HepG2 (cell line): ENCODE results near the gene ATP5PB. TPM values are rescaled to one million over a fixed set of nuclear protein-coding genes. Genes with fewer than 3 reads are reported as not detected.

Source experiments
- CCDC6 ChIP-seq: sonication (generic); formaldehyde crosslinking; IDR thresholded peaks from 2 replicates; pipeline ENCODE4 v1.8.1; 2022; ENCODE audit warnings: mild to moderate bottlenecking, missing genetic modification reagents, moderate library complexity
- EZH2 ChIP-seq: conservative IDR thresholded peaks from 2 replicates; pipeline ENCODE4 v1.6.1; 2012; ENCODE audit warnings: mild to moderate bottlenecking, low read depth, low read length, moderate library complexity
- FOSL1 ChIP-seq: sonication (generic); formaldehyde crosslinking; IDR thresholded peaks from 2 replicates; pipeline ENCODE4 v1.9.0; 2021; ENCODE audit warnings: missing genetic modification reagents, borderline replicate concordance
- GPBP1L1 ChIP-seq: sonication (generic); formaldehyde crosslinking; IDR thresholded peaks from 2 replicates; pipeline ENCODE4 v1.5.0; 2020; ENCODE audit warnings: mild to moderate bottlenecking, missing genetic modification reagents
- GTF2F1 ChIP-seq: fragments of 150-350 bp; IDR thresholded peaks from 2 replicates; pipeline ENCODE4 v1.6.1; 2014; ENCODE audit warnings: low read length
- PAF1 ChIP-seq: IDR thresholded peaks from 2 replicates; pipeline ENCODE4 v1.6.1; 2016; ENCODE audit warnings: missing genetic modification reagents, missing compliant biosample characterization
- PHF8 ChIP-seq: sonication (generic); formaldehyde crosslinking; IDR thresholded peaks from 2 replicates; pipeline ENCODE4 v1.5.0; 2020; ENCODE audit warnings: missing genetic modification reagents
- POLR2G ChIP-seq: fragments of 200-400 bp; formaldehyde crosslinking; IDR thresholded peaks from 2 replicates; pipeline ENCODE4 v1.6.1; 2018; ENCODE audit warnings: mild to moderate bottlenecking, low read depth, low read length, moderate library complexity
- PRMT3 ChIP-seq: sonication (generic); formaldehyde crosslinking; IDR thresholded peaks from 2 replicates; pipeline ENCODE4 v1.8.1; 2022; ENCODE audit warnings: low read depth, mild to moderate bottlenecking, moderate library complexity, missing genetic modification reagents, borderline replicate concordance
- SMYD3 ChIP-seq: sonication (generic); formaldehyde crosslinking; IDR thresholded peaks from 2 replicates; pipeline ENCODE4 v1.8.1; 2023; ENCODE audit warnings: mild to moderate bottlenecking, missing genetic modification reagents
- TEAD2 ChIP-seq: sonication (generic); formaldehyde crosslinking; IDR thresholded peaks from 2 replicates; pipeline ENCODE4 v1.9.0; 2021; ENCODE audit warnings: missing genetic modification reagents
- ZNF296 ChIP-seq: sonication (generic); formaldehyde crosslinking; conservative IDR thresholded peaks from 2 replicates; pipeline ENCODE4 v1.5.0; 2020; ENCODE audit warnings: mild to moderate bottlenecking, missing genetic modification reagents
- ZNF326 ChIP-seq: sonication (generic); formaldehyde crosslinking; IDR thresholded peaks from 2 replicates; pipeline ENCODE4 v1.4.0; 2020; ENCODE audit warnings: missing genetic modification reagents, borderline replicate concordance
- ZNF367 ChIP-seq: sonication (generic); formaldehyde crosslinking; IDR thresholded peaks from 2 replicates; pipeline ENCODE4 v1.4.0; 2020; ENCODE audit warnings: missing genetic modification reagents, borderline replicate concordance
- ZNF431 ChIP-seq: sonication (generic); formaldehyde crosslinking; IDR thresholded peaks from 2 replicates; pipeline ENCODE4 v1.9.0; 2022; ENCODE audit warnings: missing genetic modification reagents, low read depth, mild to moderate bottlenecking, borderline replicate concordance
- ZNF484 ChIP-seq: sonication (generic); formaldehyde crosslinking; IDR thresholded peaks from 2 replicates; pipeline ENCODE4 v1.5.1; 2020; ENCODE audit warnings: mild to moderate bottlenecking, low read depth, missing genetic modification reagents, borderline replicate concordance
- ZNF577 ChIP-seq: sonication (generic); formaldehyde crosslinking; IDR thresholded peaks from 2 replicates; pipeline ENCODE4 v1.4.0; 2020; ENCODE audit warnings: mild to moderate bottlenecking, low read depth, missing genetic modification reagents, borderline replicate concordance
- ZNF609 ChIP-seq: sonication (generic); formaldehyde crosslinking; IDR thresholded peaks from 2 replicates; pipeline ENCODE4 v1.4.0; 2020; ENCODE audit warnings: mild to moderate bottlenecking, missing genetic modification reagents, borderline replicate concordance
- ZNF710 ChIP-seq: sonication (generic); formaldehyde crosslinking; IDR thresholded peaks from 2 replicates; pipeline ENCODE4 v1.5.0; 2020; ENCODE audit warnings: mild to moderate bottlenecking, missing genetic modification reagents, borderline replicate concordance
- ZNF790 ChIP-seq: sonication (generic); formaldehyde crosslinking; IDR thresholded peaks from 2 replicates; pipeline ENCODE4 v1.8.0; 2022; ENCODE audit warnings: missing genetic modification reagents, mild to moderate bottlenecking, borderline replicate concordance
- ZNF883 ChIP-seq: sonication (generic); formaldehyde crosslinking; IDR thresholded peaks from 2 replicates; pipeline ENCODE4 v1.5.1; 2020; ENCODE audit warnings: mild to moderate bottlenecking, missing genetic modification reagents; ENCODE audit errors: not compliant biosample characterization
- ZSCAN25 ChIP-seq: sonication (generic); formaldehyde crosslinking; IDR thresholded peaks from 2 replicates; pipeline ENCODE4 v1.8.0; 2022; ENCODE audit warnings: mild to moderate bottlenecking, missing genetic modification reagents
- polyA plus RNA-seq, 8 experiments: library from polyadenylated mRNA; depleted of rRNA in 3 of 8; stranded (reverse) in 7 of 8; unstranded in 1 of 8; fragments of >200 nt; fragmentation: Illumina TruSeq in 4 of 8; extraction: Trizol in 4 of 8; gene quantifications; 2 replicates each; pipeline versions ENCODE4 v1.2.1 to v1.2.3, GENCODE V29; 2011 to 2016; ENCODE audit warnings: low read depth in 4 of 8, missing spikeins in 1 of 8, mixed read lengths in 1 of 8; ENCODE audit not compliant: insufficient read depth in 1 of 8
- total RNA-seq, 5 experiments: library from RNA; depleted of rRNA; stranded (reverse); fragments of >200 nt; fragmentation: Illumina TruSeq; extraction: Trizol; gene quantifications; 2 replicates each; pipeline ENCODE4 v1.2.3, GENCODE V29; 2016; ENCODE audit warnings: low read depth in 1 of 5

The ATP5PB gene
- total and polyA plus RNA-seq, 2 of the 13 experiments (the other 11 are each of a cell fraction or from before 2014, with no cell fraction given), result 297 to 541 TPM

- TF ChIP-seq ZNF431 (CRISPR knock-in tag), result no peak
- no peak; the same call in 1 of the 2 replicates for TF ChIP-seq ZNF790 (CRISPR knock-in tag)
- no peak for TF ChIP-seq ZNF326 (CRISPR knock-in tag)
- no peak for TF ChIP-seq TEAD2 (CRISPR knock-in tag)
- TF ChIP-seq ZNF883, result no peak
- no peak for TF ChIP-seq GTF2F1
- no peak for TF ChIP-seq SMYD3 (CRISPR knock-in tag)
- TF ChIP-seq ZSCAN25 (CRISPR knock-in tag), result no peak
- no peak for TF ChIP-seq ZNF367 (CRISPR knock-in tag)
- no peak for TF ChIP-seq ZNF484 (CRISPR knock-in tag)
- TF ChIP-seq GPBP1L1, result no peak
- no peak for TF ChIP-seq ZNF609 (CRISPR knock-in tag)
- no peak for TF ChIP-seq PRMT3
- TF ChIP-seq ZNF710 (CRISPR knock-in tag), result no peak
- peak; percentile 34; the same call in 1 of the 2 replicates for TF ChIP-seq CCDC6 (CRISPR knock-in tag)
- no peak for TF ChIP-seq ZNF577 (CRISPR knock-in tag)
- no peak for TF ChIP-seq PAF1 (CRISPR knock-in tag)
- TF ChIP-seq POLR2G, result peak; percentile 80
- TF ChIP-seq FOSL1 (CRISPR knock-in tag), result no peak
- TF ChIP-seq EZH2, result no peak
- TF ChIP-seq PHF8 (CRISPR knock-in tag), result peak; percentile 87
- TF ChIP-seq ZNF296 (CRISPR knock-in tag), result no peak
These were observed at the start of gene ATP5PB, which contains the start of gene WDR77 (continued) for GRCh38 chr1:111448918-111449702.
